CD8-positive, alpha-beta memory T cell (primary cell): ENCODE data around the gene COL27A1. TPM values are rescaled to one million over a fixed set of nuclear protein-coding genes. Genes with fewer than 3 reads are reported as not detected.

Source experiments
- CTCF ChIA-PET: fragments of 350-600 bp; sonication (Branson Sonifier 250); formaldehyde crosslinking; loops from one replicate; lab custom pipeline; 2021; ENCODE audit warnings: antibody characterized with exemption; lab: Charles Lee
- POLR2A ChIA-PET: fragments of 350-600 bp; sonication (Branson Sonifier 250); formaldehyde crosslinking; loops from one replicate; lab custom pipeline; 2021; ENCODE audit warnings: antibody characterized with exemption; lab: Charles Lee
- DNase-seq, 5 donors: peaks; one replicate each; pipeline versions ENCODE4 v3.0.0 to v3.0.0-alpha.2; 2020 to 2022; ENCODE audit warnings: mixed read lengths in 1 of 5
- H3K27ac ChIP-seq: one replicate; pipeline ENCODE4 v1.7.0; 2013; ENCODE audit warnings: low read depth, mild to moderate bottlenecking, low read length, moderate library complexity
- H3K27me3 ChIP-seq: 2 replicates; pipeline ENCODE4 v1.7.0; 2013; ENCODE audit warnings: low read length, mild to moderate bottlenecking; ENCODE audit not compliant: insufficient read depth, poor library complexity, severe bottlenecking
- H3K36me3 ChIP-seq: 2 replicates; pipeline ENCODE4 v1.7.0; 2013; ENCODE audit warnings: mild to moderate bottlenecking, low read length, moderate library complexity; ENCODE audit not compliant: insufficient read depth
- H3K4me1 ChIP-seq: 2 replicates; pipeline ENCODE4 v1.7.0; 2013; ENCODE audit warnings: mild to moderate bottlenecking, low read length, moderate library complexity; ENCODE audit not compliant: insufficient read depth
- H3K4me3 ChIP-seq: 2 replicates; pipeline ENCODE4 v1.7.0; 2013; ENCODE audit warnings: mild to moderate bottlenecking, low read length
- H3K9me3 ChIP-seq: 2 replicates; pipeline ENCODE4 v1.7.0; 2013; ENCODE audit warnings: mild to moderate bottlenecking, low read length
- H3K27ac Mint-ChIP-seq, 8 donors: one replicate each; pipeline ENCODE4 v1.8.0; 2020 to 2021; ENCODE audit warnings: mixed read lengths in 8 of 8, mild to moderate bottlenecking in 6 of 8, inconsistent platforms in 3 of 8, moderate library complexity in 3 of 8
- H3K27me3 Mint-ChIP-seq, 2 donors: one replicate each; pipeline ENCODE4 v1.8.0; 2020 to 2021; ENCODE audit warnings: mixed read lengths in 2 of 2, mild to moderate bottlenecking in 1 of 2, moderate library complexity in 1 of 2
- H3K36me3 Mint-ChIP-seq, 3 donors: one replicate each; pipeline ENCODE4 v1.8.0; 2020 to 2021; ENCODE audit warnings: mixed read lengths in 3 of 3, inconsistent platforms in 1 of 3, mild to moderate bottlenecking in 1 of 3
- H3K4me1 Mint-ChIP-seq, 3 donors: one replicate each; pipeline ENCODE4 v1.8.0; 2020 to 2021; ENCODE audit warnings: mixed read lengths in 3 of 3, inconsistent platforms in 1 of 3, mild to moderate bottlenecking in 1 of 3
- H3K4me3 Mint-ChIP-seq, 7 donors: one replicate each; pipeline ENCODE4 v1.8.0; 2020 to 2021; ENCODE audit warnings: mixed read lengths in 7 of 7, mild to moderate bottlenecking in 6 of 7, moderate library complexity in 4 of 7, inconsistent platforms in 2 of 7
- H3K9me3 Mint-ChIP-seq, 5 donors: one replicate each; pipeline ENCODE4 v1.8.0; 2020 to 2022; ENCODE audit warnings: mixed read lengths in 5 of 5, mild to moderate bottlenecking in 3 of 5, moderate library complexity in 2 of 5, inconsistent platforms in 1 of 5
- polyA plus RNA-seq: library from polyadenylated mRNA; unstranded; fragments of 300-500 nt; fragmentation: Illumina TruSeq; gene quantifications from one replicate; pipeline ENCODE4 v1.2.3, GENCODE V29; 2021
- total RNA-seq, 2 experiments: library from RNA; stranded (reverse); gene quantifications; one replicate each; pipeline ENCODE4 v1.2.3, GENCODE V29; 2021

The COL27A1 gene
- total and polyA plus RNA-seq, 3 experiments from 2014 or later: 0.86 to 1.6 TPM; not detected in 1

DNA sequence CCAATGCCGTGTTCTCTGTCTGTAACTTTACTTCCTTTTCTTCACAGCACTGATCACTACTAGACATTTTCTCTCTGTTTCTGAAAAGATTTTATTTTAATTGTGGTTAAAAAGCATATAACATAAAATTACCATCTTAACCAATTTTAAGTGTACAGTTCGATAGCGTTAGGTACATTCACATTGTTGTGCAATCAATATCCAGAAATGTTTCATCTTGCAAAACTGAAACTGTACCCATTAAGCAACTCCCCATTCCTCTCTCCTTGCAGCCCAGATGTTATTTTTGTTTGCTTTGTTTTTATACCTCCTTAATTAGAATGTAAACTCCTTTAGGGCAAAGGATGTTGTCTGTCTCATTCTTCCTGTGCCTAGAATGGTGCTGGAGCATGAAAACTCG, 47.5 kb downstream of the COL27A1 start:
- H3K27me3 Mint-ChIP-seq: peaks cover 3 to 5% of the 10 kb centered on the region in 2 donors
- H3K4me3 Mint-ChIP-seq: no peak overlapping the region
- H3K4me1 ChIP-seq: no peaks in the 10 kb centered on the region
- ChIA-PET POLR2A (no interaction called here), CTCF (no interaction called here)
- H3K27ac Mint-ChIP-seq: no peak overlapping the region
- H3K4me1 Mint-ChIP-seq: no peaks in the 10 kb centered on the region
- no peaks in the 10 kb centered on the region for H3K36me3 ChIP-seq
- H3K9me3 Mint-ChIP-seq: no peaks in the 10 kb centered on the region
- H3K27me3 ChIP-seq: no peaks in the 10 kb centered on the region
- H3K36me3 Mint-ChIP-seq: no peaks in the 10 kb centered on the region
- no peaks in the 10 kb centered on the region for H3K9me3 ChIP-seq
- no peak overlapping the region for H3K27ac ChIP-seq
- no peak overlapping the region for H3K4me3 ChIP-seq
- no peak for DNase-seq

DNA sequence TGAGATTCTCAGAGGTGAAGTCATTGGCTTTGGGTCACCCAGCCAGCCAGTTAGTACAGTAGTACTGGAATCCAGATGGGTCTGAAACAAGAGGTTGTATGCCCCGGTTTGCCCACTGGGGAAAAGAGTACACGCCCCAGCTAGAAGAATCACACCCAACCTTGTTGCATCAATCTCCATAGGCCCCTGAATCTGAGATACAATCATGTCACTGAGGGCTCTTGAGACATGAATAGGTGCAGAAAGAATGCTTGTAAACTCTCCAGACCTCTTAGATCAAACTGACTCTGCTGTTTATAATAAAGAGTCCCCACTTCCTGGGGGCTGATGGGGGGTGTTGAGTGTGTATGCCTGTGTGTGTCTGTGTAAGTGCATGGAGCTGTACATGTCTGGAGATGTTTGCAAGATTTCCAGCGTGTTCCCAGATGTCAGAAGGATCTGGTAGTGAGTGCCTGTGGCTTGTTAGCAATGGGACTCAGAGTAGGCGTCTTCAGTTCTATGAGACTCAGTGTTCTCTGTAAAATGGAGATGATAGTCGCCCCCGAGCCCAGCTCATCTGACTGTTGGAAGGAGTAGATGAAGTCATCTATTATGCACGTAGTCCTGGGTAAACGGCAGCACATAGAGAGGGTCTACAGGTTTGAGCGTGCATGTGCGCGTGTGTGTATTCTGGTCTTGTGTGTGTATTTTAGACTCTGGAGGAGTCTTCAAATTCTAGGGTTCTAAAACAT, 48.2 kb downstream of the COL27A1 start:
- Mint-ChIP-seq H3K4me1 (no peaks in the 10 kb centered on the region), H3K36me3 (no peaks in the 10 kb centered on the region), H3K9me3 (no peaks in the 10 kb centered on the region), H3K4me3 (no peak overlapping the region), H3K27ac (no peak overlapping the region), H3K27me3 (peaks cover 3 to 5% of the 10 kb centered on the region in 2 donors)
- Histone ChIP-seq H3K27ac (no peak overlapping the region), H3K27me3 (no peaks in the 10 kb centered on the region), H3K4me3 (no peak overlapping the region), H3K9me3 (no peaks in the 10 kb centered on the region), H3K4me1 (no peaks in the 10 kb centered on the region), H3K36me3 (no peaks in the 10 kb centered on the region)
- DNase-seq: no peak
- ChIA-PET CTCF (no interaction called here), POLR2A (no interaction called here)

DNA sequence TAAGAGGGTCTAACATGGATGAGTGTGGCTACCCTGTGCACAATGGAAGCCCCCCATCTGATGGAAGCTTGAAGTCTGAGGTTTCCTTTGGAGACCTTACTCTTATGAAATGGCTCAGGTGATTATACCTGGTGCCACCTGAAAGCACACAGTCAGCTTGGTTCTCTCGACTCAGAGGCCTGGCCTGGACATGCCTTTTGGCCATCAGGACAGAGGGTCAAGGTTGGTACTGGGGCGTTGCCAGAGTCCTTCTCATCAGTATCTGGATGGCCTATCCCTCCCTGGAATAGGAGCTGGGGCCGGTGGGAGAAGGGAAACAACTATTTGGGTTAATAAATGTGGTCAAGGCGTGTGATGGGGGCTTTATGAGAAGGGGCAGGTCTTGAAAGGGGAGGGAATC, 48.9 kb downstream of the COL27A1 start:
- no peaks in the 10 kb centered on the region for H3K9me3 Mint-ChIP-seq
- peaks cover 3 to 5% of the 10 kb centered on the region in 2 donors for H3K27me3 Mint-ChIP-seq
- no peak overlapping the region for H3K4me3 Mint-ChIP-seq
- no peaks in the 10 kb centered on the region for H3K4me1 Mint-ChIP-seq
- ChIA-PET CTCF (no interaction called here), POLR2A (no interaction called here)
- no peak for DNase-seq
- Histone ChIP-seq H3K4me1 (no peaks in the 10 kb centered on the region), H3K27ac (no peak overlapping the region), H3K36me3 (no peaks in the 10 kb centered on the region), H3K9me3 (no peaks in the 10 kb centered on the region), H3K27me3 (no peaks in the 10 kb centered on the region), H3K4me3 (no peak overlapping the region)
- H3K36me3 Mint-ChIP-seq: no peaks in the 10 kb centered on the region
- no peak overlapping the region for H3K27ac Mint-ChIP-seq

DNA sequence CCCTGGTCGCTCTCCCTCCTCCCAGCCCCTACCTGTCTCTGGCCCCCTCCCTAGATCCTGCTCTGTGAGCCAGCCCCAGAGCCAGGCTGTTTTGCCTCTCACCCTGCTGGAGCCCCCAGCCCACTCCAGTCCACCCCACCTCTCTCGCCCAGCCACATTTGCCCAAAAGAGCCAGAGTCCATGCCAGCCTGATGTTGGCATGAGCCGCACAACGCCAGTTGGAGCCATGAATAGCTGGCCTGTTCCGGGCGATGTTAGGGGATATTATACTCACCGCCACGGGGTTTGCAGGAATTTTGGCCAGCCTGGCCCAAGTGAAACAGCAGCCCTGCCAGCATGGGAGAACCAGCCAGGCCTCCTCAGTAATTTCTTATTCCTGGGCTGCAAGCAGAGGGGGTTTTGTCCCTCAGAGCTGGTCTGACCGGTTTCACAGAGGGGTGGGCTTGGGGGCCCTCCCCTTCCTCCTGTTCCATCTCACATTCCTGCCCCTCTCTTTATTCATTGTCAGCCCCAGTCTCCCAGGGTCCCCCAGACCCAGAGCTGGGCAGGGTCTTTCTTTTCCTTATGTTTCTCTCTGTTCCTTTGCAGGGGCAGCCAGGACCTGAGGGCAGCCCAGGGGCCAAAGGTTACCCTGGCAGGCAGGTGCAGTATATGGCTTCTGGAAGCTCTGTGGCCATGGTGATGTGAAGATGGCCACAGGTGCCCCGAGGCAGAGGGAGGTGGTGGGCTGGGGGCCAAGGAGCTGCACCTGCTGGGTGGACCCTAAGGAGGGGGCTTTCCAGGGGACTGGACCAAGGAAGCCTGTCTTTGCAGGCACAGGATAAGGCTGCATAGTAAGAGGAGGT, 50.1 kb downstream of the COL27A1 start:
- CTCF ChIA-PET: no interaction called here
- H3K27ac Mint-ChIP-seq: no peak overlapping the region
- POLR2A ChIA-PET: no interaction called here

DNA sequence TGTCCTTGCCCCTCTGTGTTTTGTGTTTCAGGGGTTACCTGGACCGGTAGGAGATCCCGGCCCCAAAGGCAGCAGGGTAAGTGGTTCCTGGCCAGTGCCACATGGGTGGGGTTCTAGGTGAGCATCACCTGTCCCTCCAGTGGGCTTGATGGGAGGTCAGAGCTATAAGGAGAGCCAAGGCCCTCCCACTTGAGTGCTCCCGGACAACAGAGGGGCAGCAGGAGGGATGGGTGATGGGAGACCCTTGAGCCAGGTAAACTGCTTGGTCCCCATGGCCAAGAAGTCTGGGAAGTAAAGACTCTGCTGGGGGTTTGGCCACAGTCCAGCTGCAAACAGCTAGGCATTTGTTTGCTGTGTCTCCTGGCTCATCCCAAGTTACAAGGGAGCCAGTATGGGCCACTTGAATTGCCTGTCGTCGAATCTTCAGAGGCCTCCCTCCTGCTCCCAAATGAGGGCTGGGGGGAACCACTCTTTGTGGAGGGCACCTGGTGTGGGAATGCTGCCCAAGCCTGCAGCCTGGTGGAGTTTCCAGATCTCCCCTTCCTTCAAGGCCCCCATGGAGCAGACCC, 51.0 kb downstream of the COL27A1 start:
- ChIA-PET POLR2A (no interaction called here), CTCF (interaction anchor here (1.7 kb wide), 1 partner anchor 13 kb away, joined by 3 read pairs; no protein-coding TSS in a partner anchor)
- Mint-ChIP-seq H3K27ac (no peak overlapping the region), H3K27me3 (peaks cover 2 to 3% of the 10 kb centered on the region in 2 donors), H3K4me1 (no peaks in the 10 kb centered on the region), H3K4me3 (no peak overlapping the region), H3K9me3 (no peaks in the 10 kb centered on the region), H3K36me3 (no peaks in the 10 kb centered on the region)
- no peak overlapping the region for H3K4me3 ChIP-seq
- no peaks in the 10 kb centered on the region for H3K4me1 ChIP-seq
- no peaks in the 10 kb centered on the region for H3K9me3 ChIP-seq
- no peaks in the 10 kb centered on the region for H3K36me3 ChIP-seq
- H3K27ac ChIP-seq: no peak overlapping the region
- H3K27me3 ChIP-seq: no peaks in the 10 kb centered on the region
- DNase-seq: no peak

More for the DNA sequence above, 50.1 kb downstream of the COL27A1 start:
- Histone ChIP-seq H3K36me3 (no peaks in the 10 kb centered on the region), H3K4me1 (no peaks in the 10 kb centered on the region), H3K9me3 (no peaks in the 10 kb centered on the region), H3K27me3 (no peaks in the 10 kb centered on the region), H3K27ac (no peak overlapping the region), H3K4me3 (no peak overlapping the region)
- H3K36me3 Mint-ChIP-seq: no peaks in the 10 kb centered on the region
- no peak overlapping the region for H3K4me3 Mint-ChIP-seq
- H3K27me3 Mint-ChIP-seq: peaks cover 3% of the 10 kb centered on the region in 2 donors
- no peak for DNase-seq
- H3K9me3 Mint-ChIP-seq: no peaks in the 10 kb centered on the region
- no peaks in the 10 kb centered on the region for H3K4me1 Mint-ChIP-seq

DNA sequence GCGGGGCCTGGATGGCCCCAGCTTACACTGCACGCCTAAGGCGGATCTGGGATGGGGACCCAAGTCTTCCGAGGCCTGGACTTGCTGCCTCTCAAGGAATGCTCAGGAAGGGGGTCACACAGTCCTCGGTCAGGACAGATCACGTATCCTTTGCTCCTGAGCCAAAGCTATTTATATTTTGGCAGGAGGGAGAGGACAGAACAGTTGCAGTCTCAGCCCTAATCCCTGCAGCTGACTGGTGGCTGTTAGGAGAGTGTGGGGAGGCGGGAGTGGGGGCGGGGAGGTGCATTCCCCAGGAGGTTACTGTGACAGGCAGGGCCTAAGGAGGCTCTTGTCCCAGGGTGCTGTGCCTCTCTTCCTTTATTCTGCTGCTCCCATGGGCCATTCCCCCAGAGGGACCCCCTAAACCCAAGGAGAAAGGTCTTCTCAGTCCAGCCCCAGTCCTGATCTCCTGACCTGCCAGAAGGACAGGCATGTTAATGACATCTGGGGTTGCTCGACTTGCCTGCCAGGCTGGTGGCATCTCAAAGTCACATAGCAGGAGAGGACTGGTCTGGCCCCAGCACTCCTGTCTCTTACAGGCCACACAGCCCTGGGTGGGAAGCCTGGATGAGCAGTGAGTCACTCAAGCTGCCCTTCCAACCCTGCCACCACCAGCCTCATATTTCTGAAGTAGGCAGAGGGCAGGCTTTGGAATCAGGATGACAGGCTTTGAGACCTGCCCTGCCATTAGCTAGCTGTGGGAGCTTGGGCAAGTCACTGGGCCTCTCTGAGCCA, 51.9 kb downstream of the COL27A1 start:
- CTCF ChIA-PET: interaction anchor here (1.7 kb wide), 1 partner anchor 12 kb away, joined by 3 read pairs; no protein-coding TSS in a partner anchor

GRCh38 chr9:114207845-114208244, 52.5 kb downstream of the COL27A1 start:
- H3K27me3 ChIP-seq: no peaks in the 10 kb centered on the region
- no peaks in the 10 kb centered on the region for H3K4me1 ChIP-seq
- Mint-ChIP-seq H3K9me3 (no peaks in the 10 kb centered on the region), H3K4me1 (no peaks in the 10 kb centered on the region), H3K27ac (peak overlapping the region in 1 of 8 donors; percentile 52), H3K36me3 (no peaks in the 10 kb centered on the region), H3K27me3 (peaks cover 2 to 3% of the 10 kb centered on the region in 2 donors), H3K4me3 (no peak overlapping the region)
- no peak for DNase-seq
- no peak overlapping the region for H3K4me3 ChIP-seq
- CTCF ChIA-PET: interaction anchor here (1.7 kb wide), 1 partner anchor 12 kb away, joined by 3 read pairs; no protein-coding TSS in a partner anchor
- POLR2A ChIA-PET: no interaction called here
- no peak overlapping the region for H3K27ac ChIP-seq
- H3K36me3 ChIP-seq: no peaks in the 10 kb centered on the region
- H3K9me3 ChIP-seq: no peaks in the 10 kb centered on the region

More for the DNA sequence above, 51.9 kb downstream of the COL27A1 start:
- POLR2A ChIA-PET: no interaction called here
- no peak overlapping the region for H3K27ac ChIP-seq
- no peak for DNase-seq
- Mint-ChIP-seq H3K4me1 (no peaks in the 10 kb centered on the region), H3K27ac (peak overlapping the region in 1 of 8 donors; percentile 52), H3K4me3 (no peak overlapping the region), H3K36me3 (no peaks in the 10 kb centered on the region), H3K27me3 (peaks cover 2 to 3% of the 10 kb centered on the region in 2 donors), H3K9me3 (no peaks in the 10 kb centered on the region)
- H3K4me3 ChIP-seq: no peak overlapping the region
- no peaks in the 10 kb centered on the region for H3K27me3 ChIP-seq
- H3K9me3 ChIP-seq: no peaks in the 10 kb centered on the region
- H3K4me1 ChIP-seq: no peaks in the 10 kb centered on the region
- no peaks in the 10 kb centered on the region for H3K36me3 ChIP-seq
